CD4-positive, alpha-beta T cell (primary cell): ENCODE measurements around the gene PTGIS. TPM values are rescaled to one million over a fixed set of nuclear protein-coding genes. Genes with fewer than 3 reads are reported as not detected.

Experiments used
- ATAC-seq: fragments of 200-7000 bp; cut with Tn5 transposase; one replicate; pipeline ENCODE4 v1.10.0; 2022; ENCODE audit warnings: mild to moderate bottlenecking; ENCODE audit not compliant: poor library complexity
- CTCF ChIA-PET: fragments of 350-600 bp; sonication (Branson Sonifier 250); formaldehyde crosslinking; loops from one replicate; lab custom pipeline; 2021; ENCODE audit warnings: antibody characterized with exemption, inconsistent platforms; lab: Charles Lee
- POLR2A ChIA-PET: fragments of 350-600 bp; sonication (Branson Sonifier 250); formaldehyde crosslinking; loops from one replicate; lab custom pipeline; 2021; ENCODE audit warnings: antibody characterized with exemption, inconsistent platforms; lab: Charles Lee
- DNase-seq, 14 experiments: peaks; one replicate each; pipeline ENCODE4 v3.0.0-alpha.2; 2013 to 2020; ENCODE audit warnings: mixed read lengths in 2 of 14
- H3K27ac ChIP-seq, 2 donors: one replicate each; pipeline versions ENCODE4 v1.5.1 to v1.7.0; 2013; ENCODE audit warnings: low read length in 2 of 2, low read depth in 1 of 2, mild to moderate bottlenecking in 1 of 2
- H3K27me3 ChIP-seq, 2 experiments: 1 replicate in 1 of 2; 2 replicates in 1 of 2; pipeline versions ENCODE4 v1.6.1 to v1.7.0; 2013; ENCODE audit warnings: low read length in 2 of 2, control low read depth in 1 of 2, mild to moderate bottlenecking in 1 of 2, moderate library complexity in 1 of 2; ENCODE audit not compliant: insufficient read depth in 2 of 2, control insufficient read depth in 1 of 2
- H3K36me3 ChIP-seq: one replicate; pipeline ENCODE4 v1.6.1; 2013; ENCODE audit warnings: low read length, control low read depth; ENCODE audit not compliant: insufficient read depth
- H3K4me1 ChIP-seq: one replicate; pipeline ENCODE4 v1.6.1; 2013; ENCODE audit warnings: low read length, control low read depth; ENCODE audit not compliant: insufficient read depth
- H3K4me3 ChIP-seq: one replicate; pipeline ENCODE4 v1.5.1; 2013; ENCODE audit warnings: mild to moderate bottlenecking, low read length, moderate library complexity
- H3K9me3 ChIP-seq, 2 experiments: 1 replicate in 1 of 2; 2 replicates in 1 of 2; pipeline versions ENCODE4 v1.6.1 to v1.7.0; 2013; ENCODE audit warnings: low read length in 2 of 2, mild to moderate bottlenecking in 2 of 2, control low read depth in 1 of 2, moderate library complexity in 1 of 2; ENCODE audit not compliant: control insufficient read depth in 1 of 2, insufficient read depth in 1 of 2
- H3K27ac Mint-ChIP-seq: one replicate; pipeline ENCODE4 v1.8.0; 2020; ENCODE audit warnings: mixed read lengths
- H3K27me3 Mint-ChIP-seq: one replicate; pipeline ENCODE4 v1.8.0; 2021; ENCODE audit warnings: mixed read lengths
- H3K36me3 Mint-ChIP-seq: one replicate; pipeline ENCODE4 v1.8.0; 2021; ENCODE audit warnings: low read depth, mixed read lengths
- H3K4me1 Mint-ChIP-seq: one replicate; pipeline ENCODE4 v1.8.0; 2021; ENCODE audit warnings: low read depth, mixed read lengths
- H3K4me3 Mint-ChIP-seq: one replicate; pipeline ENCODE4 v1.8.0; 2020; ENCODE audit warnings: mild to moderate bottlenecking, mixed read lengths
- H3K9me3 Mint-ChIP-seq: one replicate; pipeline ENCODE4 v1.8.0; 2020; ENCODE audit warnings: mixed read lengths
- CTCF ChIP-seq: fragments of 200-600 bp; IDR thresholded peaks from one replicate; pipeline ENCODE4 v1.8.0; 2022; ENCODE audit warnings: antibody characterized with exemption, mild to moderate bottlenecking
- intact Hi-C, 2 experiments: fragments of 100-400 bp; cut with DNase I in 1 of 2; cut with micrococcal nuclease in 1 of 2; formaldehyde crosslinking; loops; one replicate each; pipeline versions ENCODE4 v1.15.1 to v1.9.0; 2023 to 2025; cut with DNase I, micrococcal nuclease
- total RNA-seq, 174 experiments: library from RNA in 2 of 174; stranded (reverse) in 2 of 174; gene quantifications; one replicate each; pipeline ENCODE4 v1.2.3 and lab custom pipeline; 2021 to 2026

PTGIS gene
- total RNA-seq, 2 experiments from 2014 or later, result not detected

GRCh38 chr20:49470922-49471321 is 97.0 kb downstream of the PTGIS start:
- peaks cover 64% of the 10 kb centered on the region for H3K27me3 Mint-ChIP-seq
- no peak overlapping the region for H3K27ac Mint-ChIP-seq
- H3K4me3 Mint-ChIP-seq, result no peak overlapping the region
- no peaks in the 10 kb centered on the region for H3K9me3 ChIP-seq
- H3K27ac ChIP-seq, result no peak overlapping the region
- intact Hi-C loops, result no loop called here
- no peaks in the 10 kb centered on the region for H3K4me1 Mint-ChIP-seq
- peaks cover 2% of the 10 kb centered on the region for H3K4me1 ChIP-seq
- H3K27me3 ChIP-seq, result peaks cover 11 to 12% of the 10 kb centered on the region in 2 experiments
- POLR2A ChIA-PET, result no interaction called here
- no peak overlapping the region for H3K4me3 ChIP-seq
- TF ChIP-seq CTCF, result no peak
- DNase-seq, result no peak
- H3K9me3 Mint-ChIP-seq, result no peaks in the 10 kb centered on the region
- H3K36me3 ChIP-seq, result no peaks in the 10 kb centered on the region
- ATAC-seq, result no peak
- CTCF ChIA-PET, result no interaction called here
- no peaks in the 10 kb centered on the region for H3K36me3 Mint-ChIP-seq

GRCh38 chr20:49469060-49469459 is 98.9 kb downstream of the PTGIS start:
- H3K36me3 ChIP-seq, result no peaks in the 10 kb centered on the region
- intact Hi-C loops, result no loop called here
- H3K4me3 ChIP-seq, result no peak overlapping the region
- TF ChIP-seq CTCF, result no peak
- no peaks in the 10 kb centered on the region for H3K9me3 ChIP-seq
- H3K27ac ChIP-seq, result no peak overlapping the region
- no peaks in the 10 kb centered on the region for H3K9me3 Mint-ChIP-seq
- CTCF ChIA-PET, result no interaction called here
- H3K27me3 Mint-ChIP-seq, result peaks cover 59% of the 10 kb centered on the region
- DNase-seq (no peak), ATAC-seq (no peak)
- no peak overlapping the region for H3K27ac Mint-ChIP-seq
- no peaks in the 10 kb centered on the region for H3K4me1 Mint-ChIP-seq
- peaks cover 7 to 12% of the 10 kb centered on the region in 2 experiments for H3K27me3 ChIP-seq
- POLR2A ChIA-PET, result no interaction called here
- H3K4me3 Mint-ChIP-seq, result no peak overlapping the region
- peaks cover 2% of the 10 kb centered on the region for H3K4me1 ChIP-seq
- H3K36me3 Mint-ChIP-seq, result no peaks in the 10 kb centered on the region

GRCh38 chr20:49468412-49468811 is 99.5 kb downstream of the PTGIS start:
- Mint-ChIP-seq H3K4me3 (no peak overlapping the region), H3K9me3 (no peaks in the 10 kb centered on the region), H3K27ac (no peak overlapping the region), H3K36me3 (no peaks in the 10 kb centered on the region), H3K4me1 (no peaks in the 10 kb centered on the region), H3K27me3 (peaks cover 56% of the 10 kb centered on the region)
- DNase-seq, result peak in 1 of 14 experiments; percentile 1
- ATAC-seq, result no peak
- peaks cover 7 to 12% of the 10 kb centered on the region in 2 experiments for H3K27me3 ChIP-seq
- ChIA-PET POLR2A (no interaction called here), CTCF (no interaction called here)
- peaks cover 2% of the 10 kb centered on the region for H3K4me1 ChIP-seq
- no peaks in the 10 kb centered on the region for H3K36me3 ChIP-seq
- no peak overlapping the region for H3K27ac ChIP-seq
- H3K9me3 ChIP-seq, result no peaks in the 10 kb centered on the region
- intact Hi-C loops, result no loop called here
- no peak overlapping the region for H3K4me3 ChIP-seq
- no peak for TF ChIP-seq CTCF
